Smooth muscle cell (in vitro differentiated cells): ENCODE data around the gene PGLYRP3. TPM values are rescaled to one million over a fixed set of nuclear protein-coding genes. Genes with fewer than 3 reads are reported as not detected.

ENCODE experiments used
- DNase-seq: peaks from one replicate; lab custom pipeline; 2025; ENCODE audit not compliant: unreplicated experiment; lab: John Stamatoyannopoulos, UW
- H2AFZ ChIP-seq: fragments of 200-600 bp; sonication (generic); 2 replicates; pipeline ENCODE4 v1.6.0; 2016; ENCODE audit warnings: antibody characterized with exemption, low read depth, mild to moderate bottlenecking
- H3F3A ChIP-seq: fragments of 200-600 bp; sonication (generic); 2 replicates; pipeline ENCODE4 v1.6.0; 2017; ENCODE audit warnings: antibody characterized with exemption, low read depth
- H3K27ac ChIP-seq: fragments of 200-600 bp; sonication (generic); 2 replicates; pipeline ENCODE4 v1.5.1; 2016; ENCODE audit warnings: low read depth, mild to moderate bottlenecking
- H3K27me3 ChIP-seq: fragments of 200-600 bp; sonication (generic); 2 replicates; pipeline ENCODE4 v1.6.1; 2016; ENCODE audit warnings: low read depth, mild to moderate bottlenecking
- H3K36me3 ChIP-seq: fragments of 200-600 bp; sonication (generic); 2 replicates; pipeline ENCODE4 v1.5.1; 2016; ENCODE audit warnings: low read depth
- H3K4me1 ChIP-seq: fragments of 200-600 bp; sonication (generic); 2 replicates; pipeline ENCODE4 v1.5.1; 2016; ENCODE audit warnings: low read depth
- H3K4me2 ChIP-seq: fragments of 200-600 bp; sonication (generic); 2 replicates; pipeline ENCODE4 v1.6.0; 2016; ENCODE audit warnings: mild to moderate bottlenecking
- H3K4me3 ChIP-seq: fragments of 200-600 bp; sonication (generic); 2 replicates; pipeline ENCODE4 v1.5.1; 2016; ENCODE audit warnings: mild to moderate bottlenecking
- H3K79me2 ChIP-seq: fragments of 200-600 bp; sonication (generic); 2 replicates; pipeline ENCODE4 v1.6.0; 2016; ENCODE audit warnings: low read depth, mild to moderate bottlenecking
- H3K9ac ChIP-seq: fragments of 200-600 bp; sonication (generic); 2 replicates; pipeline ENCODE4 v1.6.0; 2016; ENCODE audit warnings: low read depth
- H3K9me3 ChIP-seq: fragments of 200-600 bp; sonication (generic); replicated peaks from 2 replicates; pipeline ENCODE4 v1.5.1; 2016; ENCODE audit warnings: low read depth
- H4K20me1 ChIP-seq: fragments of 200-600 bp; sonication (generic); 2 replicates; pipeline ENCODE4 v1.6.0; 2016; ENCODE audit warnings: low read depth
- CTCF ChIP-seq: fragments of 200-600 bp; sonication (generic); IDR thresholded peaks from 2 replicates; pipeline ENCODE4 v1.5.1; 2017; ENCODE audit warnings: borderline replicate concordance, mild to moderate bottlenecking, antibody characterized with exemption; ENCODE audit not compliant: insufficient read depth, poor library complexity, severe bottlenecking
- WGBS: methylation state at CpG from one replicate; pipeline ENCODE4 v1.1.7; 2016; ENCODE audit warnings: low lambda C conversion rate; 5-methylcytosine and 5-hydroxymethylcytosine counted together
- polyA plus RNA-seq: library from polyadenylated mRNA; unstranded; fragments of >200 nt; fragmentation: Nextera tagmentation; extraction: Ambion mirVana; gene quantifications from 2 replicates; pipeline ENCODE4 v1.2.1, GENCODE V29; 2016
- total RNA-seq: library from RNA; depleted of rRNA; stranded (reverse); fragments of >200 nt; gene quantifications from 2 replicates; pipeline ENCODE4 v1.2.3, GENCODE V29; 2014

Gene PGLYRP3
- total and polyA plus RNA-seq, 2 experiments from 2014 or later: 0.31 TPM; not detected in 1

GRCh38 chr1:153262070-153262366 lies 50.7 kb downstream of the PGLYRP3 start:
- H3K9me3 ChIP-seq: no peaks in the 10 kb centered on the region
- no peaks in the 10 kb centered on the region for H4K20me1 ChIP-seq
- H3K4me1 ChIP-seq: no peaks in the 10 kb centered on the region
- no peak overlapping the region for H2AFZ ChIP-seq
- H3F3A ChIP-seq: no peaks in the 10 kb centered on the region
- no peak overlapping the region for H3K9ac ChIP-seq
- no peak overlapping the region for H3K27ac ChIP-seq
- 84% methylated on average over 6 of the region's 6 CpGs for WGBS
- H3K4me2 ChIP-seq: no peak overlapping the region
- no peak for DNase-seq
- H3K36me3 ChIP-seq: no peaks in the 10 kb centered on the region
- no peak overlapping the region for H3K4me3 ChIP-seq
- TF ChIP-seq CTCF: no peak
- H3K27me3 ChIP-seq: no peaks in the 10 kb centered on the region
- H3K79me2 ChIP-seq: no peaks in the 10 kb centered on the region

- no peaks in the 10 kb centered on the region for H3K27me3 ChIP-seq
These were observed 51.3 kb downstream of the PGLYRP3 start for GRCh38 chr1:153261281-153262069.

GRCh38 chr1:153260585-153261280 lies 52.0 kb downstream of the PGLYRP3 start:
- WGBS: 93% methylated on average over 29 of the region's 45 CpGs
- H3K4me2 ChIP-seq: no peak overlapping the region
- no peak for TF ChIP-seq CTCF
- H2AFZ ChIP-seq: no peak overlapping the region
- H4K20me1 ChIP-seq: no peaks in the 10 kb centered on the region
- H3K4me3 ChIP-seq: no peak overlapping the region
- H3K27ac ChIP-seq: no peak overlapping the region
- no peaks in the 10 kb centered on the region for H3K79me2 ChIP-seq
- no peak overlapping the region for H3K9ac ChIP-seq
- no peaks in the 10 kb centered on the region for H3K36me3 ChIP-seq
- no peaks in the 10 kb centered on the region for H3K27me3 ChIP-seq
- DNase-seq: no peak
- H3F3A ChIP-seq: no peaks in the 10 kb centered on the region
- H3K9me3 ChIP-seq: no peaks in the 10 kb centered on the region
- no peaks in the 10 kb centered on the region for H3K4me1 ChIP-seq

More at GRCh38 chr1:153261281-153262069, 51.3 kb downstream of the PGLYRP3 start:
- Histone ChIP-seq H3K27ac (no peak overlapping the region), H4K20me1 (no peaks in the 10 kb centered on the region), H3K4me3 (no peak overlapping the region), H3K4me1 (no peaks in the 10 kb centered on the region), H3K36me3 (no peaks in the 10 kb centered on the region), H3K9me3 (no peaks in the 10 kb centered on the region), H3F3A (no peaks in the 10 kb centered on the region), H3K4me2 (no peak overlapping the region), H2AFZ (no peak overlapping the region), H3K79me2 (no peaks in the 10 kb centered on the region), H3K9ac (no peak overlapping the region)
- TF ChIP-seq CTCF: no peak
- 96% methylated on average over 54 of the region's 80 CpGs for WGBS
- no peak for DNase-seq

GRCh38 chr1:153259387-153259786 lies 53.4 kb downstream of the PGLYRP3 start, which contains the start of gene LORICRIN:
LORICRIN (plus strand) TSS chr1:153259687; CDS start chr1:153260950, 1,263 bp downstream.
- H3K36me3 ChIP-seq: no peaks in the 10 kb centered on the region
- H3K9me3 ChIP-seq: no peaks in the 10 kb centered on the region
- no peaks in the 10 kb centered on the region for H3K27me3 ChIP-seq
- no peaks in the 10 kb centered on the region for H3F3A ChIP-seq
- H3K4me2 ChIP-seq: no peak within 1 kb of the TSS
- H3K79me2 ChIP-seq: no peaks in the 10 kb centered on the region
- no peaks in the 10 kb centered on the region for H3K4me1 ChIP-seq
- 91% methylated on average over 3 of the region's 3 CpGs for WGBS
- H3K4me3 ChIP-seq: no peak within 1 kb of the TSS
- no peak within 1 kb of the TSS for H2AFZ ChIP-seq
- no peaks in the 10 kb centered on the region for H4K20me1 ChIP-seq
- no peak within 1 kb of the TSS for H3K9ac ChIP-seq
- no peak for TF ChIP-seq CTCF
- no peak within 1 kb of the TSS for H3K27ac ChIP-seq
- DNase-seq: no peak
